RWPE1 (cell line): ENCODE results near the gene GALNT9.
A peak's percentile ranks its signal among the peaks of the same experiment; 100 is the strongest.

Experiments used
- CTCF ChIA-PET: fragments of 350-600 bp; sonication (Branson Sonifier 250); formaldehyde crosslinking; extraction: SDS; loops from one replicate; lab custom pipeline; 2021; lab: Yijun Ruan, JAX
- POLR2A ChIA-PET: fragments of 400-600 bp; formaldehyde crosslinking; extraction: SDS; loops from one replicate; lab custom pipeline; 2020; ENCODE audit warnings: antibody characterized with exemption; ENCODE audit not compliant: low non-redundant PET; lab: Yijun Ruan, JAX
- DNase-seq: peaks from one replicate; pipeline ENCODE4 v3.0.0; 2012; ENCODE audit warnings: low spot score
- H3K27ac ChIP-seq: fragments of 450-650 bp; 2 replicates; pipeline ENCODE4 v1.5.1; 2017
- CTCF ChIP-seq: fragments of 450-650 bp; conservative IDR thresholded peaks from 2 replicates; pipeline ENCODE4 v1.5.1; 2017; ENCODE audit warnings: low read depth, mild to moderate bottlenecking

GALNT9 gene

GRCh38 chr12:132292328-132293319 lies 36.8 kb downstream of the GALNT9 start:
- ChIA-PET POLR2A (no interaction called here), CTCF (interaction anchor here (0.6 kb wide), 1 partner anchor 31 kb away, joined by 3 read pairs; no protein-coding TSS in a partner anchor)
- no peak for TF ChIP-seq CTCF
- H3K27ac ChIP-seq = no peak overlapping the region
- DNase-seq = no peak

GRCh38 chr12:132291402-132292175 lies 37.8 kb downstream of the GALNT9 start:
- DNase-seq = no peak
- CTCF ChIA-PET = no interaction called here
- POLR2A ChIA-PET = no interaction called here
- no peak for TF ChIP-seq CTCF
- no peak overlapping the region for H3K27ac ChIP-seq

- POLR2A ChIA-PET = no interaction called here
- CTCF ChIA-PET = no interaction called here
These were observed 39.2 kb downstream of the GALNT9 start for GRCh38 chr12:132290203-132290540.

GRCh38 chr12:132289356-132290202 lies 39.8 kb downstream of the GALNT9 start:
- POLR2A ChIA-PET = no interaction called here
- CTCF ChIA-PET = no interaction called here
- DNase-seq = no peak
- H3K27ac ChIP-seq = peak overlapping the region; percentile 61
- TF ChIP-seq CTCF = no peak

More at GRCh38 chr12:132290203-132290540, 39.2 kb downstream of the GALNT9 start:
- DNase-seq = no peak
- peak overlapping the region; percentile 61; the same call in 1 of the 2 replicates for H3K27ac ChIP-seq
- TF ChIP-seq CTCF = no peak

- ChIA-PET CTCF (no interaction called here), POLR2A (no interaction called here)
- TF ChIP-seq CTCF = no peak
- H3K27ac ChIP-seq = peak overlapping the region; percentile 86
- DNase-seq = no peak
These were observed 40.7 kb downstream of the GALNT9 start for GRCh38 chr12:132288516-132289215.
